SJSA1 (cell line): Measurements from ENCODE around the gene RNASE7. TPM values are rescaled to one million over a fixed set of nuclear protein-coding genes. Genes with fewer than 3 reads are reported as not detected.
"Not testable (repeated sequence)": the region's sequence is repeated elsewhere in the genome, so short reads cannot be mapped to it uniquely, and the experiment has no call there.

Experiments used
- DNase-seq, 2 experiments: peaks; one replicate each; pipeline ENCODE4 v3.0.0-alpha.2; 2015 to 2020; ENCODE audit warnings: low spot score in 2 of 2, low read depth in 1 of 2
- H3K27ac ChIP-seq: fragments of 250-450 bp; sonication (Bioruptor Pico); 2 replicates; pipeline ENCODE4 v1.5.1; 2020; ENCODE audit warnings: mild to moderate bottlenecking, moderate library complexity
- H3K27me3 ChIP-seq: fragments of 250-450 bp; sonication (Bioruptor Pico); replicated peaks from 2 replicates; pipeline ENCODE4 v1.5.1; 2020; ENCODE audit warnings: mild to moderate bottlenecking, moderate library complexity
- H3K36me3 ChIP-seq: fragments of 250-450 bp; sonication (Bioruptor Pico); 2 replicates; pipeline ENCODE4 v1.5.1; 2020; ENCODE audit warnings: mild to moderate bottlenecking
- H3K4me1 ChIP-seq: fragments of 250-450 bp; sonication (Bioruptor Pico); replicated peaks from 2 replicates; pipeline ENCODE4 v1.6.1; 2021; ENCODE audit warnings: mild to moderate bottlenecking
- H3K4me3 ChIP-seq: fragments of 250-450 bp; sonication (Bioruptor Pico); 2 replicates; pipeline ENCODE4 v1.5.1; 2020; ENCODE audit warnings: mild to moderate bottlenecking
- H3K9me3 ChIP-seq: fragments of 250-450 bp; sonication (Bioruptor Pico); replicated peaks from 2 replicates; pipeline ENCODE4 v1.5.1; 2020; ENCODE audit warnings: mild to moderate bottlenecking
- total RNA-seq: library from RNA; depleted of rRNA; stranded (reverse); fragments of >200 nt; shearing (Covaris generic); gene quantifications from 2 replicates; pipeline ENCODE4 v1.2.3, GENCODE V29; 2014; rRNA removed

RNASE7 gene
- not detected in 2 replicates for total RNA-seq

GRCh38 chr14:21041676-21042433 is at the start of gene RNASE7:
Gene RNASE7 (plus strand): TSS chr14:21042362. CDS start chr14:21042993, 631 bp downstream.
- H3K27me3 ChIP-seq = 0 out of 2 replicates have a peak, but pooled peaks cover 3% of the 10 kb centered on the region
- H3K4me3 ChIP-seq = no peak within 1 kb of the TSS
- H3K36me3 ChIP-seq = no peaks in the 10 kb centered on the region
- no peaks in the 10 kb centered on the region for H3K4me1 ChIP-seq
- H3K9me3 ChIP-seq = no peaks in the 10 kb centered on the region
- no peak for DNase-seq
- H3K27ac ChIP-seq = no peak within 1 kb of the TSS

DNA sequence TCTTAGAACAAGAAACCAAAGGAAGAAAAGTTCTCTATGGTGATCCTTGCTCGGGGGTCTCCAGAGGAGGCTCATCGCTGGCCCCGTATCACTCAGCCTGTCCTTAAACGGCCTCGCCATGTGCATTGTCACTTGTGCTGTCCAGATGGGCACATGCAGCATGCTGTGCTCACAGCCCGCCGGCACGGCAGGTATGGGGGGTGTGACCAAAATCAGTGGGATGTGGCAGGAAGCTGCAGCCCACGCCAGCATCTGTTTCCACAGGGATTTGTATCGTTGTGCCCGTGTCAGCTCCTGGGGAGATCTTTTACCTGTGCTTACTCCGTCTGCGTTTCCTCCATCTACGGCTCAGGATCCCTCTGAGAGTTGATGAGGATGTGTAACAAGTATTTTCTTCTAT is 45.6 kb upstream of the RNASE7 start:
- no peak for DNase-seq
- H3K4me3 ChIP-seq = no peak overlapping the region
- peaks cover 49% of the 10 kb centered on the region for H3K36me3 ChIP-seq
- no peaks in the 10 kb centered on the region for H3K27me3 ChIP-seq
- H3K4me1 ChIP-seq = no peaks in the 10 kb centered on the region
- no peaks in the 10 kb centered on the region for H3K9me3 ChIP-seq
- H3K27ac ChIP-seq = no peak overlapping the region

- no peak overlapping the region for H3K27ac ChIP-seq
- no peaks in the 10 kb centered on the region for H3K27me3 ChIP-seq
- H3K4me1 ChIP-seq = no peaks in the 10 kb centered on the region
- H3K4me3 ChIP-seq = no peak overlapping the region
- H3K36me3 ChIP-seq = peaks cover 43% of the 10 kb centered on the region
- DNase-seq = no peak
- no peaks in the 10 kb centered on the region for H3K9me3 ChIP-seq
These were observed 45.0 kb upstream of the RNASE7 start for GRCh38 chr14:20997115-20997514.

- H3K36me3 ChIP-seq = peaks cover 39% of the 10 kb centered on the region
- no peak overlapping the region for H3K4me3 ChIP-seq
- no peak overlapping the region for H3K27ac ChIP-seq
- DNase-seq = no peak
- no peaks in the 10 kb centered on the region for H3K4me1 ChIP-seq
- no peaks in the 10 kb centered on the region for H3K9me3 ChIP-seq
- no peaks in the 10 kb centered on the region for H3K27me3 ChIP-seq
These were observed 44.6 kb upstream of the RNASE7 start for GRCh38 chr14:20997564-20997963.

GRCh38 chr14:20998139-20998538 is 44.0 kb upstream of the RNASE7 start:
- no peaks in the 10 kb centered on the region for H3K4me1 ChIP-seq
- no peak overlapping the region for H3K27ac ChIP-seq
- H3K36me3 ChIP-seq = peaks cover 33% of the 10 kb centered on the region
- H3K9me3 ChIP-seq = no peaks in the 10 kb centered on the region
- H3K4me3 ChIP-seq = no peak overlapping the region
- no peaks in the 10 kb centered on the region for H3K27me3 ChIP-seq
- no peak for DNase-seq

DNA sequence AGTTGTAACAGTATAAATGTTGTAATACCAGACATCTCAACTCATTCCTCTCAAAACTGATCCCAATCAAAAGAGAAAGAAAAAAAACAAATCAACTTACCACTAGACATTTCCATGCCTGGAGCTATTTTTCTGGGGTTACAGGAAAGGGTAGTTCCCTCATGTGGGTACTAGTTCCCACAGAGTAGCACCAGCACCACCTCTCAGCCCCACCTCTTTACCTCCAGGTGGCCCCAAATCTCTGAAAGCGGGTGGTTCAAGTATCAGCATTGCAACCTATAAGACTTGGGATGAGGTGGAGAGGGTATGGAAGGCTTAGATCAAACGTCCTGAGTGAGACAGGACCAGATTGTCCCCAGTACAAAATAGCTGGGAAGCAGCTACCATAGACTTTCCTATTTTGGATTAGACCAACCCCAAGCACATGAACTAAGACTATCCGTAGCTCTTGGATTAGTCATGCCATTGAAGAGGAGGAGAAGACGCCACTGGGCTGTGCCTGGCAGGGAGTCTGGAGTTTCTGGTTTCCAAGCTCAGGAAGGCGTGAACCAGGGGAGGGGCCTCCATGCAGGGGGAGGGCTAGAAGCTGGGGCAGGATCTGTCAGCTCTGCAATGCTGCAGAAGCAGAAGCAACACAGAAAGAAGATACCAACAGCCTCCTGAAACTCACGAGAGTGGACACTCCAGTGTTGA is 43.3 kb upstream of the RNASE7 start, which contains the start of gene SLC39A2:
Gene SLC39A2, plus strand, starts transcription at position 620 of the 693 bp plus-strand sequence. CDS start 154 bp downstream, outside the sequence.
- Histone ChIP-seq H3K4me1 (no peaks in the 10 kb centered on the region), H3K4me3 (no peak within 1 kb of the TSS), H3K36me3 (peaks cover 28% of the 10 kb centered on the region), H3K27me3 (no peaks in the 10 kb centered on the region), H3K27ac (no peak within 1 kb of the TSS), H3K9me3 (no peaks in the 10 kb centered on the region)
- no peak for DNase-seq

GRCh38 chr14:20999591-20999990 is 42.6 kb upstream of the RNASE7 start:
- DNase-seq = no peak
- H3K4me3 ChIP-seq = no peak overlapping the region
- no peak overlapping the region for H3K27ac ChIP-seq
- H3K4me1 ChIP-seq = no peaks in the 10 kb centered on the region
- peaks cover 22% of the 10 kb centered on the region for H3K36me3 ChIP-seq
- no peaks in the 10 kb centered on the region for H3K9me3 ChIP-seq
- H3K27me3 ChIP-seq = no peaks in the 10 kb centered on the region

DNA sequence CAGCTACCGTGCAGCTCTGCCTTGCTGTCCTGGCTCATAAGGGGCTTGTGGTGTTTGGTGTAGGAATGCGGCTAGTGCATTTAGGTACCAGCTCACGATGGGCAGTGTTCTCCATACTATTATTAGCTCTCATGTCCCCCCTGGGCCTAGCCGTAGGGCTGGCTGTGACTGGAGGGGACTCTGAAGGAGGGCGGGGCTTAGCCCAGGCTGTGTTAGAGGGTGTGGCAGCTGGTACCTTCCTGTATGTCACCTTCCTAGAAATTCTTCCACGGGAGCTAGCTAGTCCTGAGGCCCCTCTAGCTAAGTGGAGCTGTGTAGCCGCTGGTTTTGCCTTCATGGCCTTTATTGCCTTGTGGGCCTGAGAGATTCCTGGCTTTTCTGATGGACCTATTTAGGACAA is 40.9 kb upstream of the RNASE7 start:
- no peaks in the 10 kb centered on the region for H3K4me1 ChIP-seq
- peaks cover 6% of the 10 kb centered on the region for H3K36me3 ChIP-seq
- H3K9me3 ChIP-seq = no peaks in the 10 kb centered on the region
- H3K27me3 ChIP-seq = no peaks in the 10 kb centered on the region
- no peak overlapping the region for H3K27ac ChIP-seq
- no peak for DNase-seq
- no peak overlapping the region for H3K4me3 ChIP-seq

GRCh38 chr14:21003788-21004346 is 38.3 kb upstream of the RNASE7 start:
- no peaks in the 10 kb centered on the region for H3K4me1 ChIP-seq
- no peak overlapping the region for H3K27ac ChIP-seq
- no peaks in the 10 kb centered on the region for H3K27me3 ChIP-seq
- no peak for DNase-seq
- no peaks in the 10 kb centered on the region for H3K36me3 ChIP-seq
- H3K4me3 ChIP-seq = no peak overlapping the region
- no peaks in the 10 kb centered on the region for H3K9me3 ChIP-seq

- not testable (repeated sequence) for H3K4me3 ChIP-seq, H3K27ac ChIP-seq, H3K9me3 ChIP-seq, H3K4me1 ChIP-seq, H3K36me3 ChIP-seq, H3K27me3 ChIP-seq, DNase-seq
These were observed 32.4 kb upstream of the RNASE7 start for GRCh38 chr14:21009721-21010120.

DNA sequence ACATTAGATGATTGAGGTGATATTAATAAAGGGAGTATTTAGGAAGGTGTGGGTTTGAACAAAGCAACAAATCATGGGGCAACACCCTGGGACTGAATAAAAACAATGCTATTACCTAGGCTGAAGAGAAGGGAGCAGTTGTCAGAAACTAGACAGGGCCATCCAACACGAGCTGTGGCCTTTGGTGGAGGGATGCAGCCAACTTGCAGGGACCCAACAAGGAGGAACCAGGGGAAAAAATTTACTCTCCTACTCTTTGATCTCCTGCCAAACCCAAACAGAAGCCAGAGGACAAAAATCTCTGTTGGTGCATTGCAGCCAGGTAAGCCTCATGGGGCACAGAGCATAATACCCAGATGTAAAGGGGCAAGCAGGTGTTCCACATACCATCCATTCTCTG is 31.0 kb upstream of the RNASE7 start:
- DNase-seq = no peak
- Histone ChIP-seq H3K4me1 (no peaks in the 10 kb centered on the region), H3K36me3 (no peaks in the 10 kb centered on the region), H3K9me3 (no peaks in the 10 kb centered on the region), H3K4me3 (no peak overlapping the region), H3K27ac (no peak overlapping the region), H3K27me3 (no peaks in the 10 kb centered on the region; the same call in 1 of the 2 replicates)

- H3K9me3 ChIP-seq = no peaks in the 10 kb centered on the region
- DNase-seq = peak; percentile 64 to 71
- H3K4me3 ChIP-seq = no peak overlapping the region
- no peaks in the 10 kb centered on the region for H3K36me3 ChIP-seq
- no peak overlapping the region for H3K27ac ChIP-seq
- no peaks in the 10 kb centered on the region; the same call in 1 of the 2 replicates for H3K27me3 ChIP-seq
- H3K4me1 ChIP-seq = no peaks in the 10 kb centered on the region
These were observed 27.4 kb upstream of the RNASE7 start for GRCh38 chr14:21014761-21015190.

GRCh38 chr14:21015312-21015711 is 26.9 kb upstream of the RNASE7 start:
- Histone ChIP-seq H3K27ac (no peak overlapping the region), H3K4me1 (no peaks in the 10 kb centered on the region), H3K9me3 (no peaks in the 10 kb centered on the region), H3K27me3 (no peaks in the 10 kb centered on the region; the same call in 1 of the 2 replicates), H3K4me3 (no peak overlapping the region), H3K36me3 (no peaks in the 10 kb centered on the region)
- no peak for DNase-seq
